ENCODE results near the gene ERBB3. TPM values are rescaled to one million over a fixed set of nuclear protein-coding genes. Genes with fewer than 3 reads are reported as not detected.

ERBB3 gene
- total and polyA plus RNA-seq, 2 of the 8 experiments (the other 6 are each of a cell fraction or from before 2014, with no cell fraction given) = 33.9 to 52.4 TPM

DNA sequence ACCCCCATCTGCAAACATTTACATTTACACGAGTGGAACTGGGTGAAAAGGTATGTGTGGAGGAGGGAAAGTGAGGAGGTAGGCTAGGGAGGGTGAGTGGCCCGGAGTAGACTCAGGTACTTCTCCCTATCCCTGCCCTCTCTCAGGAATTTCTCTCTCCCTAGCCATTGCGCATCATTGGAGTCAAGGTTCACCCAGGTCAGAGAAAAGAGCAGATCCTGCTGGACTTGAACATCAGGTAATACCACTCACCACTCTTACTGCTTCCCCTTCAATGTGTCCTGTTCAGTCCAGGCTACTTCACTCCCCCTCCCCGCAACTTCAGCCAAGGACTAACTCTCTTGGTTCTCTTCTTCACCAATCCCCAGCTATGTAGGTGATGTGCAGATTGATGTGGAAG is 50.9 kb downstream of the ERBB3 start (continued):
- TF ChIP-seq CTBP2 (IDR thresholded peaks at IDR 0.05; ENCODE audit: borderline replicate concordance, insufficient read depth, insufficient read length, low read length) (no peak), E2F6 (IDR thresholded peaks at IDR 0.05) (no peak), CHD7 (IDR thresholded peaks at IDR 0.05; ENCODE audit: insufficient replicate concordance, low read length) (no peak), TBP (IDR thresholded peaks at IDR 0.05; ENCODE audit: low read depth, low read length) (no peak)

Measured in H1 (cell line).